GM21381 (cell line): Measurements from ENCODE around the gene IFNA6.
A peak's percentile ranks its signal among the peaks of the same experiment; 100 is the strongest.
"Not testable (repeated sequence)": the region's sequence is repeated elsewhere in the genome, so short reads cannot be mapped to it uniquely, and the experiment has no call there.

Source experiments
- ATAC-seq: cut with Tn5 transposase; IDR thresholded peaks from one replicate; pipeline ENCODE4 v1.9.1; 2021; ENCODE audit warnings: mild to moderate bottlenecking, moderate library complexity; ENCODE audit not compliant: unreplicated experiment

Gene IFNA6

DNA sequence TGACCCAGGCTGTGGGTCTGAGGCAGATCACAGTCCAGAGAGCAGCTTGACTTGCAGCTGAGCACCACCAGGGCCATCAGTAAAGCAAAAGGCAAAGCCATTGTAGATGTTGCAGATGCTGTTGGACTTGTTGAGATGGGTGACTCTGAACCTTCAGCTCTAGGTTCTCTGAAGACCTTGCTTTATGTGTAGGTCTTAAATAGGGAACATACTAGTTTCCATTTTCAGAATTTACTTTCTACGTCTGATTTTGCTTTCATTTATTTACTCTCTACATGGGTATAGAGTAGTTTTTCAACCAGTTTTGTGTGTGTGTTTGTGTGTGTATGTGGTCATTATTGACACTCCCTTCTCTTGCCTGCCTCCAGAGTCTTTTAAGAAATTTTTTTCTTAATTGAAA is at the start of gene IFNA6:
Gene IFNA6 (minus strand): TSS at position 101 of the 400 bp plus-strand sequence. CDS start 0 bp downstream, at position 101.
- ATAC-seq, result no peak

DNA sequence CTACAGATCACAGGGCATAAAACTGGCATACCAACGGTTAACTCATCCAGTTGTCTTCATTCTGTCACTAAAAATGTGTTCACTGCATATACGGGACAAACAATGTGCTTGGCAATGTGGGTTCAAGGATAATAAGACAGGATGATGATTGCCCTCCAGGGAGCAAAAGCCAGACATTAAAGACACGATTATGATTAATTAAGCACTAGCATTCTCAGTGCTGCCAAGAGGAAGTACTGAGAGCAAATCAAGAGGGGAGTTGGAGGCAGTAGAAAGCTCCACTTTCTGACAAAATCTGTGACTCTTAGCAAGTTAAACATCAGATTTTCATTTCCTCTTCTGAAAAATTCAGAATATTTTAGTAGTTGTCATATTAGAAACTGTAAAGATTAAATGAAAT is 49.3 kb upstream of the IFNA6 start:
- no peak for ATAC-seq

DNA sequence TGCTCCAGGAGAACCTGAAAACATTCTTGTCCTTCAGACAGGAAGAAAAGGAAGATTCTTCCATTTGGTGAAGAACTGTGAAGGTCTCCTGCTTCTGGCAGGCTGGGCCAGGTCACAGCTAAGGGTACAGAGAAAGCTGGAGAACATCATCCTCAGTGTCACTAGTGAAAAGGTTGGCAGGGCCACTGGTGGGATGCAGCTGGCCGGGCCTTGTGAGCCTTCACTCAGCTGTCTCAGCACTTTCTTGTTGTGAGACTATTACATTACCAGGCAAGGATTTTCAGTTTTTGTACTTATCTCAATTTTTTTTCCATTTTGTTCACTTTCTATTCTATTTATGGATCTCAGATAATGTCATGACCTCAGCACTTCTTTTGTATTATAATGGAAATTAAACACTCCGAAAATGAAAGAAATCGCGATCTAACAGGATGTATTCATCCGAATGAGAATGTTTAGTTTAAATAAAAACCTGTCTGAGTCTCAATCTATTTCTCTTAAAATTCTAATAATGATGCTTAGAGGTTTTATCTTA is 48.3 kb upstream of the IFNA6 start:
- ATAC-seq, result no peak

DNA sequence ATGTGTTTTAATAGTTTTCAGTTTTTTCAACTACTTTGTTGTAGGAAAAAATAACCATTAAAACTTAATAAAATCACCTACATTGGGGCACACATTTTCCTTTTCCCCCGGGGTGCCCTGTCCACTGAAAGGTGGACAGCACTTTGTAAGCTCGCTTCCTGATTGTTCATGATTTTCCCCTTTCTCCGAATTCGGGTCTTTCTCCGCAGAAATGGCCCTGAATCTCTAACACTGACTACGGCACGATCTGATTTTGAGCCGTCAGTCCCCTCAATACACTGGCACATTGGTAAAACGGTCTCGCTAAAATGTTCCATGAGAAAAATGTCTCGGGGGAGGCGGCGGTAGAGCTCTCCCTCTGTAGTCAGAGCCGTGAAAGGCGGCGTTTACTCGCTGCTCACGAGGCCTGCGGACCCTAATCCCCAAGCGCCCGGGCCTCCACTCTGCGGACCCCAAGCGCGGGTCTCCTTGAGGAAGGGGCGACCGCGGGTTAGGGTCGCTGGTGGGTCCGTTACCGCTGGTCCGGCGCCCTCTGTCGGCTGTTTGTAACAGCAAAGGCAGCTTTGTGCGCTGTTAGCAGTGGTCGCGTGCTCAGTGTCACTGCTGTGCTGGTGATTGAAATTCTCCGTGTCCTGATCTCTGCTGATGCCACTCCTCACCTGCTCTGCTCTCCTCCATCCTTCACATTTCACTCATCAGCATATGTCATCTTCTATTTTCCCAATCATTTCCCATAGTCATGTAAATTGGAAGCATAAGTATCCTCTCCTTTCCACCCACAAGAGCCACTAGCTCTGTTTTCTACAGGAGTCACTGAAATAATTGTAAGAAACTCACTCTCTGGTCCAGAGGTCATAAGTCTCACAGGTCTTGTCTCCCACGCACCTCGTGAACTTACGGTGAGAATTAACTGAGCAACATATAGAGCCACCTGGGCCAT is 45.4 kb upstream of the IFNA6 start:
- ATAC-seq, result peak; percentile 82

DNA sequence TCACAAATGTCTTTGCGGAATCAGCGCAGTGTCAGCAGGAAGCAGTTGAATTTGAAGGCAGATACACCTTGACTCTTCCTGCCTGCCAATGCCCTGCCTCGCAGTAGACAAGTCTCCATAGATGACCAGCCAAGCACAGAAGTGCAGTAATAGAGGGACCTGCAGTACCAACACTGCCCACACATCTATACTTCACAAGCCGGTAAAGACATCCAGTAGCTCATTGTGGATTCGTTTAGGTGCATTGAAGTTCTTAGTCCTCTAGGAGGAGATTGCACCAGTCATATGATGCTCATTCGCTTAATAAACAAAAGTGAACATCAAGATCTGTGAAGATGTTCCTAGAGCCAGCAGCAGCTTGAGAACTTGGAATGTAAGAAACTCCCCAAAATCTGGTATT is 41.6 kb upstream of the IFNA6 start:
- ATAC-seq, result peak; percentile 84

DNA sequence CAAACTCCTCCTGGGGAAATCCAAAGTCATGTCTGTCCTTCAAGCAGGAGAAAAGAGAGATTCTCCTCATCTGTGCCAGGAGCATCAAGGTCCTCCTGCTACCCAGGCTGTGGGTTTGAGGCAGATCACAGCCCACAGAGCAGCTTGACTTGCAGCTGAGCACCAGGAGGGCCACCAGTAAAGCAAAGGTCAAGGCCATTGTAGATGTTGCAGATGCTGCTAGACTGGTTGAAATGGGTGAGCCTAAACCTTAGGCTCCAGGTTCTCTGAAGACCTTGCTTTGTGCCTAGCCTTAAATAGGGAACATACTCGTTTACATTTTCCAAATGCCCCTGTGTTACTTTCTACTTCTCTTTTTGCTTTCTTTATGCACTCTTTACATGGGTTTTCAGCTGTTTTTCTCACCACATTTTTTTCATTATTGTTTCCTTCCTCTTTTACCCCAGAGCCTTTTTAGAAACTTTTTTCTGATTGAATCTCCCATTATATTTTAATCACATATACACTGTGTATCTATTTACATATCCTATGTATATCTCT is 34.5 kb upstream of the IFNA6 start, which contains the start of gene IFNA2:
Gene IFNA2 (minus strand): TSS at position 268 of the 540 bp plus-strand sequence. CDS start 69 bp downstream, at position 199.
- ATAC-seq, result no peak

DNA sequence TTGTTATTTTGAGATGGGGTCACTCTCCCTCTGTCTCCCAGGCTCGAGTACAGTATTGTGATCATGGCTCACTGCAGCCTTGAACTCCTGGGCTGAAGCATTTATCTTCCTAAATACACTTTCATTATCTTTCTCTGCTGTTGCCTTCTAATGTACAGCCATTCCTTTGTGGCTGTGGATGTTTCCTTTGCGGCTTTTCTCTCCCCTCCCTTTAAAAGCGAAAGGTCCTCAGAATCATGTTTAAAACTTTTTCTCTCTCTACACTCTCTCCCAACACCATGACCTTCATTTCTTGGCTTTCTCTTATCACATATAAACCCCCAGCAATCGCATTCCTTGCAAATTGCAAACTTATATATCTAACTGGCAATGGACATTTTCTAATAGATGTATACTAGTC is 32.9 kb upstream of the IFNA6 start:
- ATAC-seq, result no peak

DNA sequence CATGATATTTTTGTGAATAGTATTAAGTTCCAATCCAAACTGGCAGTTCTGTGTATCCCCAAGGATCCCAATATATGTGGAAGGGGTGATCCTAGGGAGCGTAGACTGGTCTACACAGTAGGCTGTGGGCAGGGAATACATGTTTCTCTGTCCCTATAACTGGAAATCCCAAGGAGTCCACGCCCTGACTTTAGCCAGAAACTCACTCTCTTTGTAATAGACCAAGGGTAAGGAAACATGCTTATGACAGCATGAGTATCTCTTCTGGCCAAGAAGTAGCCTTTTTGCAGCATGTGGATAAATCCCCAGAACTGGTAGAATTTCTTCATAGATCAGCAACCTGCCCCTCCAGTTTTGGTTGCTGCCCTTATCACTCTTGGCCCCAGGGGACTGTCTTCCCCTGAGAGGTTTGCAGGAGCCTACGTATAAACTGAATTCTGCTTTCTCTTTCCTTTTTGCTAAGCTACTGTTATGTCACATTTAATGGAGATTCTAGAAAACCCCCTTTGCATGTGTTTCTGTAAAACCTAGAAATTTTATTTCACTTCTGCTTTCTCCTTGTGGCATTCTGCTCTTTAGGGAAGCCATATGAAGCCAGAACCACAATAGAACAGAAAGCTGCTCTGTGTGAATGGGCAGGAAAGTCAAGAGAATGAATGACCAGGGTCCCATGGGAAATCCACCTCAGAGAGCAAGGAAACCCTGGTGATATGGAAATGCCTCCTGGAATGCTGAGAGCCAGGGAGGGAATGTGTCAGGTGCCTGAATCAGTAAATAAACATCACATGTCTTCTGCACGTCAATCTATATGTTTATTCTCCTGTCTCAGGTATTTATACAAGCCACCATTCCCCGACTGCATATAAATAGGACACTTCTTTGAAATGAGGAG is 31.0 kb upstream of the IFNA6 start:
- ATAC-seq, result peak; percentile 98

DNA sequence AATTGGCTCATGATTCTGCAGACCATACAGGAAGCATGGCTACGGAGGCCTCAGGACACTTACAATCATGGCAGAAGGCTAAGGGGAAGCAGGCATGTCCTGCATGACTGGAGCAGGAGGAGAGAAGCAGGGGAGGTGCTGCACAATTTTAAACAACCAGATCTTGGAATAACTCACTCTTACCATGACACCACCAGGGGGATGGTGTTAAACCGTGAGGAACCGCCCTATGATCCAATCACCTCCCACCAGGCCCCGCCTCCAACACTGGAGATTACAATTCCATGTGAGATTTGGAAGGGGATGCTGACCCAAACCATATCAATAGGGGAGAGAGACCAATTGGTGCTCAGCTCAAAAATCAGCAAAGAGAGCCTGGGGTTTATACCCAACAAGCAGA is 20.8 kb upstream of the IFNA6 start:
- ATAC-seq, result not testable (repeated sequence)

DNA sequence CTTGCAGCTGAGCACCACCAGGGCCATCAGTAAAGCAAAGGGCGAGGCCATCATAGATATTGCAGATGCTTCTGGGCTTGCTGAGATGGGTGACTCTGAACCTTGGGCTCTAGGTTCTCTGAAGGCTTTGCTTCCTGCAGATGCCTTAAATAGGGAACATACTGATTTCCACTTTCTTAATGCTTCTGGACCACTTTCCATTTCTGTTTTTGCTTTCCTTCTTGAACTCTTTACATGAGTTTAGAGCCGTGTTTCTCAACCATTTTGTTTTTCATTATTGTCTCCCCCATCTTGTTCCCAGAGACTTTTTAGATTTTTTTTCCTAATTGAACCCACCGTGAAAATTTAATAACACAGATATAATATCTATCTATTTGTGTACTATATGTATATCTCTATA is 17.3 kb upstream of the IFNA6 start, which contains the start of gene IFNA13:
Gene IFNA13 (minus strand): TSS at position 101 of the 400 bp plus-strand sequence. CDS start 47 bp downstream, at position 54.
- ATAC-seq, result no peak

DNA sequence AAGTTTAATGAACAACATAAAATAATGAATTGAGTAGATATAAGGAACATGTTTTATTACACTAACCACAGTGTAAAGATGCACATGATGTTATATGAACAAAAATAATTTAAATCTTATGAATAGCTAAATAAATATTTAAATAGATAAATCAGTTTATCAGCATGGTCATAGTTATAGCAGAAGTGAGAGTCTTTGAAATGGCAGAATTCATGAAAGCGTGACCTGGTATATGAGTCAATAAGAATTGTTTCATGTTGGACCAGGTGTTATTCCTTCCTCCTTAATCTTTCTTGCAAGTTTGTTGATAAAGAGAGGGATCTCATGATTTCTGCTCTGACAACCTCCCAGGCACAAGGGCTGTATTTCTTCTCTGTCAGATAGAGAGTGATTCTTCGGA is 16.5 kb upstream of the IFNA6 start:
- ATAC-seq, result peak; percentile 84

DNA sequence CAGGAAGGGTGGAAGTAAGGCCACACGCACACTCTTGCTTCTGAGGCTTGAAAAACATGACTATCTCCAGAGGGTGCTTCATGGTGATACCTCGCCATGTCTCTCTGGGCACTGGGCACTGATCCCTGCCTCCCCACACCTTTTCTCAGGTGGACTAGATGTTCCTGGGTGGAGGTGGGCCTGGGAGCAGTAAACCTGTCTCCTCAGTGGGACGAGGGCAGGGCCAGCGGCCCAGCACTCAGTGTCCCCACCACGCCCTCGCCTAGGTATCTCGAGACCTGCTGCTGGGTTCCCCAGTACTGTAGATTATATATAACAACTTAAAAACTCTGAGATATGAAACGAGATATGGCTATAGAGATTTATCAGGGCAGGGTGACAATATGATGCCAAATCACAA is 11.6 kb upstream of the IFNA6 start:
- no peak for ATAC-seq

DNA sequence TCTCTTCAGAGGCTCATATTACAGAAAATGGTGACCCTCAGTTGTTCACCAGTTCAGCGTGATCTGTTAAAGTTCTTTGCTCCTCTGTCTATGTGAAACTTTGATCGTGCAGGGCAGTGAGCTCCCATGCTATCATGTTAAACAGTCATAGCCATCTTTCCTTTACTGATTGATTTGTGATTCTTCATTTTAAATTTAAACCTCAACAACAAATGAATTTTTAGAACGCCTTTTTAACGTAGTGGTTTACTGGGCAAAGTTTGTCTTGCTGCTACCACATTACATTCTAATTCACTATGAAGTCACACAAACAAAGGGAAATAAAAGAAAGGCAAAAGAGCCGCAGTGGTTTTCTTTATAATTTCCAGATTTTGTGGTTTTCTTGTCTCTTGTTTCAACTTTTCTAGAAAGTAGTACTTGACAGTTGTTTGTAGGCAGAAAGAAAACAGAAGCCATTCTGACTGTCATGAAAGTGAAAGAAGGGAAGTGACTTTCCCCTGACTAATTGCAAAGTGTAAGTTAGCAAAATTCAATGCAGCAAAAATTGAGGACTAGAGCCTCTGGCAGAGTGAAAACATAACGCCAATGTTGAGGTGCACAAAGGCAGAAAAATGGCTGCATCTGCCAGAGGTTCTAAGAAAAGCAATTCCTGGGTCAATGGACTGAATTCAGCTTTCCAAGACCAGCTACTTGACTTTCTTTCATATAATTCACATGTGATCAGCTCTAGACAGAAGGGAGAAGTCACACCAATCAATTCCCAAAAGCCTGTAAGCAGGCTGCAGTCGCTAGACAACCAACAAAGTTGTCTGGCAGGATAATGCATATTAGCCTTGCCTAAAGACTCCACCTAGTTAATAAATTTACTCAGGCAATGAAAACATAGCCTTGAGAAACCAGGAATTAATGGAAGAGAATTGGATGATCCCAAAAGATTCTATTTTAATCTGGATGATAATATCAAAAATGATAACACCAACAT is 7.1 kb upstream of the IFNA6 start:
- peak; percentile 92 for ATAC-seq

DNA sequence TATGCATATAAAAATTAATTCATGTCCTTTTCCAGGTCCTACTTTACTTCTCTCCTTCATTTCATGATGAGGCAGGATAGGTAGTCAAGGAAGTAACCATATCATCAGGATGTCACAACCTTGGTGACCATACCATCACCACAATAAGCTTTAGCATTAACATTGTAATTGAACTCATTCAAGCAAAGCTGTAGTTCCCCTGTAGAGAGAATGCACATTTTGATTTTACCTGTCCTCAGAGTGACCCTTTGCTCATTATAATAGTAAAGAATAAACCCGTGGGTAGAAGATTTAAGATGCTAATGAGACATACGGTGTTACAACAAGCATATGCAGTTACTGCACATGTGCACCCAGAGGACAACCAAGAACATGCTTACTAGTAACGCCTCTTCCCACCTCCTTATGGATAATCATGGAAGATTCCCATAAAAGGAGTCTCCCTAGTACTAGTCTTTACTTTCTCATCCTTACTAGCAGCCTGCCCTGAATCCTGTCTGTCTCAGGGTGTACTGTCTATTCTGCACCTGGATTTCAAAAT is 2.2 kb downstream of the IFNA6 start:
- ATAC-seq, result no peak

DNA sequence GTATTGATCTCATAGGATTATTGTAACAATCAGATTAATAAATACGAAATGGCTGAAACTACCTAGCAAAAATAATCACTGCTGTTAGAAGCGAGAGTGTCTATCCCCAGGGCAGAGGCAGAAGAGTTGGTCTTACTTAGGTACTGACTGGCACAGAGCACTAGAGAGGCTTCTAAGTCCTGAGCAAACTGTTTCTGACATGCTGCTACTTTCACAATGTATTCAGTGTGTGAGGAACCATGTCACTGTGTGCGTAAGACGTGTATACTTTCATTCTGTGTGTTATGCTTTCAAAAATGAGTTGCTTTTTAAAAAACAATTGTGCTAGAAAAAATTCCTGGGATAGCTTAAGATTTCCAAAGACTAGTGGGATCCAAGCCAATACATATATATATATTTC is 10.0 kb downstream of the IFNA6 start:
- ATAC-seq, result no peak

DNA sequence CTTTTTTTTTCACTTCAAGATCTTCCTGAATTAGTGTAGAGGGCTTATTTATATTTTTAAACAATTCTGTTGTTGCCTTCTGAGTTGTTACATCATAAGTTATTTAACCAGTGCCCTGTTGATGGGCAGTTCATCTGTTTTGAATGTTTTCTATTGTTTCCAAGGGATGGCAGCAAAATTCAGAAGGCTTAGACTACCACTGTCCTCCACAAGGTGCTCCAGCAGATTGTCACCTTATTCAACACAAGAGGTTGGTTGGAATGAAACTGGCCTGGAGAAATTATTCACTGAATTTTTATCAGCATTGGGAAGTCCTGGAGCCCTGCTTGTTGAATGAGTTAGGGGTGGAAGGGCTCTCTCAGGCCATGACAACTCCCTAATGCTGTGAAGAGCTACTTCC is 14.2 kb downstream of the IFNA6 start:
- ATAC-seq, result no peak

DNA sequence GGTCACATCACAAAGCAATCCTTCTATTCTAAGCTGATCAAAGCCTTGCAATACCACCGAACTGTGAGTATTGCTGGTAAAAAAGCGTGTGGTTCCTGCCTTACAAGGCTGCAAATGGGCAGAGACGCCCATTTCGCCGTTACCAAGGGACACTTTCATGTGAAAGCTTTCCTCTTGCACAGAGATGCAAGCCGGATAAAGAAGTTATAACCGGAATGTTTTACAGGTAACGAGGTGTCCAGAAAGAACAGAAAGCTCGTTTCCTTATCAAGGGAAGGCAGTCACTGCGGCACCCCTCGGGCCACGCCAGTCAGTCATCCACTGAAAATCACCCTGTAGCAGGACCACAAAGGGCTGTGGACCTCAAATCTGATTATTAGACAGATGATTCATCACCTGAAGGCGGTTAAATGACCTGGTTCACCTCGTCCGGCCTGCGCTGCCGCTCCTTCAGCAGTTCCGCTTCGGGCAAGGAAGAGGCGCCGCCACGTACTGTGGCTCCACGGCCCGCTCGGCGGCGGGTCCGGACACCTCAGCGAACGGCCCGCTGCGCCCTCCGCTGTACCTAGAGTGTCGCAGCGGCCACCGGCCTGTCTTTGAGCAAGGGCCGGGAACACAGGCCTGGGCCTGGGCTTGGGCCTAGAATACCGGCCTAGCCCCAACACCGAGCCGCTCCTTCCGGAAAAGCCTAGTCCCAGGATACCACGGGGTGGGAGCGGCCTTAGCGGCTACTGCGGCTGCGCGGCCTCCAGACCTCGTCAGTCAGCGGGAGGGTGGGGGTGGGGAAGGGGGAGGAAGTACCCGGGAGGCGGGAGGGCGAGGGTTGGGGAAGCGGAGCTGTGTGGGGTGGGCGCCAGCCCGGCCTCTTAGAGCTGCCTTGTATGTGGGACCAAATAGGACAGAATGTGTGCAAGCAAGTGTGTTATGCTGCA is 15.7 kb downstream of the IFNA6 start, which contains the start of gene KLHL9:
Gene KLHL9 (minus strand): TSS at position 704 of the 932 bp plus-strand sequence. CDS start 545 bp downstream, at position 159.
- peak; percentile 87 for ATAC-seq

DNA sequence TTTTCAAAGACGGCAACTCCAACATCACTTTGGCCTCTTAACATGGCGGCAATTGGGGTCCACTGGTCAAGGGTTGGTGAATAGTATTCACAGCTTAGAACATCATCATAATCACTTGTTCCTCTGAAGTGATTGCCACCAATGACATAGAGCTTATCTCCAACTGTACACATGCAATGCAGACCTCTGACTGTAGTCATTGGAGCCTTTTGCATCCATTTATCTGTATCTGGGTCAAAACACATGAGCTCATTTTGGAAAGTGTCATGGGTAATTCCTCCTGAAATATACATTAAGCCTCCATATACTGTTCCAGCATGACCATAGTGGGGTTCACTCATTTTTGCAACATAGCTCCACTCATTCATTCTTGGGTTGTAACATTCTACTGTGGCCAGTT is 17.5 kb downstream of the IFNA6 start:
- ATAC-seq, result no peak
